K562 (cell line): Measurements from ENCODE around the gene UBE2M. TPM values are rescaled to one million over a fixed set of nuclear protein-coding genes. Genes with fewer than 3 reads are reported as not detected.

ENCODE experiments used
- ATAC-seq: fragments of 200-7000 bp; cut with Tn5 transposase; 3 replicates; pipeline ENCODE4 v1.9.1; 2020; ENCODE audit warnings: moderate library complexity
- BruUV-seq: library from RNA; stranded (reverse); fragments of 400-500 nt; replicated peaks from 2 replicates; lab custom pipeline; 2021; lab: Mats Ljungman, UMichigan
- CTCF ChIA-PET: fragments of 300-600 bp; formaldehyde crosslinking; extraction: SDS; loops from one replicate; lab custom pipeline; 2021; ENCODE audit warnings: low intra/inter-chr PET ratio; lab: Yijun Ruan, JAX
- POLR2A ChIA-PET: fragments of 300-600, 350-650 bp; sonication (Branson Sonifier 250); formaldehyde crosslinking; extraction: SDS; loops from one replicate; lab custom pipeline; 2021; ENCODE audit warnings: antibody characterized with exemption, inconsistent platforms; lab: Yijun Ruan, JAX
- DNase-seq, 4 experiments: peaks; one replicate each; pipeline versions ENCODE4 v3.0.0 to v3.0.0-alpha.2; 2011 to 2018; ENCODE audit warnings: low spot score in 3 of 4, mixed read lengths in 3 of 4; ENCODE audit errors: extremely low read depth in 1 of 4
- FAIRE-seq: peaks from 2 replicates; lab custom pipeline; 2011; peaks lifted over from hg19 to GRCh38; lab: Jason Lieb, UNC
- H2AFZ ChIP-seq: 2 replicates; pipeline ENCODE4 v1.6.0; 2011; ENCODE audit warnings: low read depth, low read length, control low read depth, inconsistent platforms
- H3K27ac ChIP-seq: fragments of 200-600 bp; 3 replicates; pipeline ENCODE4 v1.8.0; 2011; ENCODE audit warnings: low read depth, mild to moderate bottlenecking, control low read depth, inconsistent platforms, low read length, moderate library complexity, mixed read lengths; ENCODE audit errors: extremely low read depth
- H3K27me3 ChIP-seq, 2 experiments: fragments of 300-600 bp in 1 of 2; 2 replicates in 1 of 2; 3 replicates in 1 of 2; pipeline versions ENCODE4 v1.6.0 to v1.8.0; 2011; ENCODE audit warnings: inconsistent platforms in 2 of 2, low read length in 2 of 2, mild to moderate bottlenecking in 1 of 2, mixed read lengths in 1 of 2, moderate library complexity in 1 of 2; ENCODE audit not compliant: control insufficient read depth in 2 of 2, insufficient read depth in 2 of 2
- H3K36me3 ChIP-seq: fragments of 300-600 bp; 3 replicates; pipeline ENCODE4 v1.8.0; 2011; ENCODE audit warnings: mild to moderate bottlenecking, low read length, inconsistent platforms; ENCODE audit not compliant: control insufficient read depth, insufficient read depth
- H3K4me1 ChIP-seq, 2 experiments: fragments of 200-600 bp in 1 of 2; replicated peaks in 1 of 2; 2 replicates in 1 of 2; 3 replicates in 1 of 2; pipeline versions ENCODE4 v1.5.1 to v1.8.0; 2011; ENCODE audit warnings: inconsistent platforms in 2 of 2, low read length in 2 of 2, mild to moderate bottlenecking in 1 of 2, mixed read lengths in 1 of 2, moderate library complexity in 1 of 2; ENCODE audit not compliant: control insufficient read depth in 2 of 2, insufficient read depth in 2 of 2
- H3K4me2 ChIP-seq: 2 replicates; pipeline ENCODE4 v1.6.1; 2011; ENCODE audit warnings: low read length, control low read depth, inconsistent platforms, mixed read lengths; ENCODE audit not compliant: insufficient read depth
- H3K4me3 ChIP-seq: fragments of 200-600 bp; sonication (generic), shearing (Covaris generic); 2 replicates; pipeline ENCODE4 v1.5.1; 2016; ENCODE audit warnings: control low read depth, inconsistent platforms
- H3K79me2 ChIP-seq: fragments of 200-600 bp; 3 replicates; pipeline ENCODE4 v1.8.0; 2011; ENCODE audit warnings: low read length, inconsistent platforms; ENCODE audit not compliant: control insufficient read depth, insufficient read depth
- H3K9ac ChIP-seq, 2 experiments: 2 replicates each; pipeline versions ENCODE4 v1.6.0 to v1.6.1; 2011; ENCODE audit warnings: low read depth in 2 of 2, low read length in 2 of 2, control low read depth in 1 of 2, inconsistent platforms in 1 of 2, mild to moderate bottlenecking in 1 of 2, mixed read lengths in 1 of 2; ENCODE audit not compliant: insufficient read depth in 1 of 2
- H3K9me1 ChIP-seq: one replicate; pipeline ENCODE4 v1.6.0; 2011; ENCODE audit warnings: inconsistent platforms, mild to moderate bottlenecking, low read length, moderate library complexity; ENCODE audit not compliant: control insufficient read depth, insufficient read depth
- H3K9me3 ChIP-seq: replicated peaks from 2 replicates; pipeline ENCODE4 v1.5.1; 2011; ENCODE audit warnings: low read depth, low read length, inconsistent platforms; ENCODE audit not compliant: control insufficient read depth, insufficient read depth
- H4K20me1 ChIP-seq: replicated peaks from 2 replicates; pipeline ENCODE4 v1.6.1; 2011; ENCODE audit warnings: low read length, inconsistent platforms, mixed read lengths; ENCODE audit not compliant: control insufficient read depth, insufficient read depth
- CCNT2 ChIP-seq: IDR thresholded peaks from 2 replicates; pipeline ENCODE4 v1.6.1; 2011; ENCODE audit warnings: borderline replicate concordance, low read depth, mild to moderate bottlenecking, moderate library complexity, mixed read lengths, low read length; ENCODE audit not compliant: insufficient read length; ENCODE audit errors: extremely low read depth
- FOXP1 ChIP-seq: sonication (generic); formaldehyde crosslinking; IDR thresholded peaks from 2 replicates; pipeline ENCODE4 v1.8.0; 2022; ENCODE audit warnings: mild to moderate bottlenecking, missing genetic modification reagents
- LCOR ChIP-seq: sonication (generic); formaldehyde crosslinking; IDR thresholded peaks from 2 replicates; pipeline ENCODE4 v1.8.0; 2022; ENCODE audit warnings: mild to moderate bottlenecking, missing genetic modification reagents
- STAG1 ChIP-seq: sonication (generic); formaldehyde crosslinking; IDR thresholded peaks from 2 replicates; pipeline ENCODE4 v1.5.0; 2020; ENCODE audit warnings: missing genetic modification reagents, borderline replicate concordance
- YY1 ChIP-seq, 3 experiments: IDR thresholded peaks; 2 replicates each; pipeline ENCODE4 v1.6.1; 2011; ENCODE audit warnings: low read length in 2 of 3, mild to moderate bottlenecking in 2 of 3, moderate library complexity in 2 of 3, borderline replicate concordance in 1 of 3, control low read depth in 1 of 3, low read depth in 1 of 3; ENCODE audit not compliant: insufficient read depth in 3 of 3, insufficient replicate concordance in 2 of 3, control insufficient read depth in 1 of 3, insufficient read length in 1 of 3; ENCODE audit errors: extremely low read depth in 1 of 3
- ZNF717 ChIP-seq: fragments of 250-450 bp; sonication (Bioruptor Pico); IDR thresholded peaks from 2 replicates; pipeline ENCODE4 v1.5.0; 2021
- ZNF77 ChIP-seq: fragments of 250-450 bp; sonication (Bioruptor Pico); IDR thresholded peaks from 2 replicates; pipeline ENCODE4 v1.5.0; 2020
- ZNF785 ChIP-seq: fragments of 250-450 bp; sonication (Bioruptor Pico); IDR thresholded peaks from 2 replicates; pipeline ENCODE4 v1.4.0; 2020; ENCODE audit warnings: mild to moderate bottlenecking
- WGBS: fragments of 100-300 bp; shearing (Covaris generic); methylation state at CpG from one replicate; pipeline ENCODE4 v1.1.6; 2016; ENCODE audit warnings: low coverage, mixed read lengths; ENCODE audit not compliant: insufficient coverage; ENCODE audit errors: missing lambda C conversion rate; 5-methylcytosine and 5-hydroxymethylcytosine counted together
- in situ Hi-C: fragments of 300-500 bp; cut with MboI; formaldehyde crosslinking; loops from 4 replicates; pipeline ENCODE4 v1.15.0; 2018; ENCODE audit warnings: inconsistent platforms, mixed read lengths
- intact Hi-C: fragments of 100-400 bp; cut with micrococcal nuclease; formaldehyde crosslinking; loops from 2 replicates; pipeline ENCODE4 v1.14.2; 2022
- polyA plus RNA-seq, 8 experiments: library from polyadenylated mRNA; depleted of rRNA in 4 of 8; stranded (reverse) in 5 of 8; unstranded in 3 of 8; fragments of >200 nt; fragmentation: Nextera tagmentation in 2 of 8; fragmentation: Illumina TruSeq in 1 of 8; extraction: Ambion mirVana in 2 of 8; extraction: Trizol in 1 of 8; gene quantifications; 2 replicates each; pipeline versions ENCODE4 v1.2.1 to v1.2.3, GENCODE V29; 2011 to 2014; ENCODE audit warnings: inconsistent platforms in 1 of 8, missing spikeins in 1 of 8
- total RNA-seq, 7 experiments: library from RNA; depleted of rRNA in 6 of 7; stranded (reverse); fragments of >200 nt in 6 of 7; fragmentation: Illumina TruSeq in 2 of 7; extraction: Trizol in 2 of 7; gene quantifications; 2 replicates each; pipeline versions ENCODE4 v1.2.1 to v1.2.3, GENCODE V29; 2011 to 2021; ENCODE audit warnings: low replicate concordance in 1 of 7
- TF ChIP-seq, protein P1 (sequence below): fragments of 250-450 bp; sonication (Bioruptor Pico); IDR thresholded peaks from 2 replicates; pipeline ENCODE4 v1.5.0; 2020; ENCODE audit warnings: mild to moderate bottlenecking
- TF ChIP-seq, protein P2 (sequence below): fragments of 450-650 bp; IDR thresholded peaks from 2 replicates; pipeline ENCODE4 v1.6.1; 2016; ENCODE audit warnings: low read depth

The UBE2M gene
- total and polyA plus RNA-seq, 9 of the 15 experiments (the other 6 are each of a cell fraction or from before 2014, with no cell fraction given) = 0.92 to 163 (median 85.7) TPM

DNA sequence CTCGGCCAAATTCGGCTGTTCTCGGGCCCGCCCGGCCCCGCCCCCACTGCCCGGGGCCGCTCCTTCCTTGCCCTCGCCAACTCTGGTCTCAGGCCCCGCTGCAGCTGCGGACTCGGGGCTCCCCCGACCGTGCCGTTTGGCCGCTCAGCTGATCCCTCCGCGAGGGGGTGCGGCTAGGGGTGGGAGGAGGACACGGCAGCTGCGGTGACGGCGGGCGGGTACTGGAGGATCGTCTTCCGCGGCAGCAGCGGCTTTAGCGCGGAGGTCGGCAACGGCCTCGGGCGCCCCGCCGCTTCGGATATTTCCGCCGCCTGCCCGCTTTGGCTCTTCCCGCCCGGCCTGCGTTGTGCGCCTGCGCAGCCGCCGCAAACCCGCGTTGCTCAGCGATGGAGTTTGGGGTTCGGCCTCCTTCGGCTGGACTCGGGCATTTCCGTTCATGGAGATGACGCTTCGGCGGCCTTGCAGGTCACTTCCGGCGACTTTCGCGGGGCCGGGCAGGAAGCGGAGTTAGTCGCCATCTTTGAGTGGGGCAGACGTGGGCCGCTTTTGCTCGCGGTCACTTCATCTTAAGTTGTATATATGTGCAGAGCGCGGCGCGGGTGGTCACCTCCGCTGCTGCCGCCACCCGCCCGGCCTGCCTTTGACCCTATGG lies 338 bp upstream of the UBE2M start:
- peak overlapping the region; percentile 94 for H3K27ac ChIP-seq
- CTCF ChIA-PET = no interaction called here
- peaks cover 33 to 74% of the 10 kb centered on the region in 2 experiments for H3K4me1 ChIP-seq
- peak overlapping the region; percentile 98 for H3K4me2 ChIP-seq
- peaks cover 33% of the 10 kb centered on the region for H3K36me3 ChIP-seq
- no peaks in the 10 kb centered on the region for H3K27me3 ChIP-seq
- WGBS = under 1% methylated on average over 33 of the region's 76 CpGs
- no peaks in the 10 kb centered on the region for H4K20me1 ChIP-seq
- H3K4me3 ChIP-seq = peak overlapping the region; percentile 92
- no TSS peak for BruUV-seq
- peaks cover 3% of the 10 kb centered on the region for H3K9me1 ChIP-seq
- DNase-seq (peak; percentile 80 to 99 (median 86)), ATAC-seq (peak; percentile 79), FAIRE-seq (peak; percentile 98)
- H3K79me2 ChIP-seq = peaks cover 57% of the 10 kb centered on the region
- POLR2A ChIA-PET = interaction anchor here (0.6 to 2.7 kb wide), 11 partner anchors 10 to 765 kb away, joined by 3 to 24 read pairs (median 6); partner anchors contain the start of genes MZF1, TRIM28, ZBTB45 and ZNF324
- no peaks in the 10 kb centered on the region for H3K9me3 ChIP-seq
- H3K9ac ChIP-seq = peak overlapping the region; percentile 92 to 98
- intact Hi-C loops (no loop called here), in situ Hi-C loops (no loop called here)
- peak overlapping the region; percentile 99 for H2AFZ ChIP-seq
- peak; percentile 4 for TF ChIP-seq CCNT2
- no peak for TF ChIP-seq ZNF785 (CRISPR knock-in tag)
- TF ChIP-seq ZNF717 (CRISPR knock-in tag) = no peak
- no peak for TF ChIP-seq STAG1
- peak; percentile 57; the same call in 1 of the 2 replicates for TF ChIP-seq LCOR (CRISPR knock-in tag)
- TF ChIP-seq, protein P1, sequence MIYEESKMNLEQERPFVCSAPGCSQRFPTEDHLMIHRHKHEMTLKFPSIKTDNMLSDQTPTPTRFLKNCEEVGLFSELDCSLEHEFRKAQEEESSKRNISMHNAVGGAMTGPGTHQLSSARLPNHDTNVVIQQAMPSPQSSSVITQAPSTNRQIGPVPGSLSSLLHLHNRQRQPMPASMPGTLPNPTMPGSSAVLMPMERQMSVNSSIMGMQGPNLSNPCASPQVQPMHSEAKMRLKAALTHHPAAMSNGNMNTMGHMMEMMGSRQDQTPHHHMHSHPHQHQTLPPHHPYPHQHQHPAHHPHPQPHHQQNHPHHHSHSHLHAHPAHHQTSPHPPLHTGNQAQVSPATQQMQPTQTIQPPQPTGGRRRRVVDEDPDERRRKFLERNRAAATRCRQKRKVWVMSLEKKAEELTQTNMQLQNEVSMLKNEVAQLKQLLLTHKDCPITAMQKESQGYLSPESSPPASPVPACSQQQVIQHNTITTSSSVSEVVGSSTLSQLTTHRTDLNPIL (CRISPR knock-in tag) = no peak
- peak; percentile 93; the same call in 1 of the 2 replicates for TF ChIP-seq FOXP1 (CRISPR knock-in tag)
- peak; percentile 93 to 99 (median 97) for TF ChIP-seq YY1 (IDR thresholded peaks at IDR 0.05; ENCODE audit: borderline replicate concordance in 1 of 3, control insufficient read depth in 1 of 3, extremely low read depth in 1 of 3, insufficient read depth in 3 of 3, insufficient read length in 1 of 3, insufficient replicate concordance in 2 of 3, low read depth in 1 of 3, low read length in 2 of 3)
- TF ChIP-seq ZNF77 (CRISPR knock-in tag) = no peak
- TF ChIP-seq, protein P2, sequence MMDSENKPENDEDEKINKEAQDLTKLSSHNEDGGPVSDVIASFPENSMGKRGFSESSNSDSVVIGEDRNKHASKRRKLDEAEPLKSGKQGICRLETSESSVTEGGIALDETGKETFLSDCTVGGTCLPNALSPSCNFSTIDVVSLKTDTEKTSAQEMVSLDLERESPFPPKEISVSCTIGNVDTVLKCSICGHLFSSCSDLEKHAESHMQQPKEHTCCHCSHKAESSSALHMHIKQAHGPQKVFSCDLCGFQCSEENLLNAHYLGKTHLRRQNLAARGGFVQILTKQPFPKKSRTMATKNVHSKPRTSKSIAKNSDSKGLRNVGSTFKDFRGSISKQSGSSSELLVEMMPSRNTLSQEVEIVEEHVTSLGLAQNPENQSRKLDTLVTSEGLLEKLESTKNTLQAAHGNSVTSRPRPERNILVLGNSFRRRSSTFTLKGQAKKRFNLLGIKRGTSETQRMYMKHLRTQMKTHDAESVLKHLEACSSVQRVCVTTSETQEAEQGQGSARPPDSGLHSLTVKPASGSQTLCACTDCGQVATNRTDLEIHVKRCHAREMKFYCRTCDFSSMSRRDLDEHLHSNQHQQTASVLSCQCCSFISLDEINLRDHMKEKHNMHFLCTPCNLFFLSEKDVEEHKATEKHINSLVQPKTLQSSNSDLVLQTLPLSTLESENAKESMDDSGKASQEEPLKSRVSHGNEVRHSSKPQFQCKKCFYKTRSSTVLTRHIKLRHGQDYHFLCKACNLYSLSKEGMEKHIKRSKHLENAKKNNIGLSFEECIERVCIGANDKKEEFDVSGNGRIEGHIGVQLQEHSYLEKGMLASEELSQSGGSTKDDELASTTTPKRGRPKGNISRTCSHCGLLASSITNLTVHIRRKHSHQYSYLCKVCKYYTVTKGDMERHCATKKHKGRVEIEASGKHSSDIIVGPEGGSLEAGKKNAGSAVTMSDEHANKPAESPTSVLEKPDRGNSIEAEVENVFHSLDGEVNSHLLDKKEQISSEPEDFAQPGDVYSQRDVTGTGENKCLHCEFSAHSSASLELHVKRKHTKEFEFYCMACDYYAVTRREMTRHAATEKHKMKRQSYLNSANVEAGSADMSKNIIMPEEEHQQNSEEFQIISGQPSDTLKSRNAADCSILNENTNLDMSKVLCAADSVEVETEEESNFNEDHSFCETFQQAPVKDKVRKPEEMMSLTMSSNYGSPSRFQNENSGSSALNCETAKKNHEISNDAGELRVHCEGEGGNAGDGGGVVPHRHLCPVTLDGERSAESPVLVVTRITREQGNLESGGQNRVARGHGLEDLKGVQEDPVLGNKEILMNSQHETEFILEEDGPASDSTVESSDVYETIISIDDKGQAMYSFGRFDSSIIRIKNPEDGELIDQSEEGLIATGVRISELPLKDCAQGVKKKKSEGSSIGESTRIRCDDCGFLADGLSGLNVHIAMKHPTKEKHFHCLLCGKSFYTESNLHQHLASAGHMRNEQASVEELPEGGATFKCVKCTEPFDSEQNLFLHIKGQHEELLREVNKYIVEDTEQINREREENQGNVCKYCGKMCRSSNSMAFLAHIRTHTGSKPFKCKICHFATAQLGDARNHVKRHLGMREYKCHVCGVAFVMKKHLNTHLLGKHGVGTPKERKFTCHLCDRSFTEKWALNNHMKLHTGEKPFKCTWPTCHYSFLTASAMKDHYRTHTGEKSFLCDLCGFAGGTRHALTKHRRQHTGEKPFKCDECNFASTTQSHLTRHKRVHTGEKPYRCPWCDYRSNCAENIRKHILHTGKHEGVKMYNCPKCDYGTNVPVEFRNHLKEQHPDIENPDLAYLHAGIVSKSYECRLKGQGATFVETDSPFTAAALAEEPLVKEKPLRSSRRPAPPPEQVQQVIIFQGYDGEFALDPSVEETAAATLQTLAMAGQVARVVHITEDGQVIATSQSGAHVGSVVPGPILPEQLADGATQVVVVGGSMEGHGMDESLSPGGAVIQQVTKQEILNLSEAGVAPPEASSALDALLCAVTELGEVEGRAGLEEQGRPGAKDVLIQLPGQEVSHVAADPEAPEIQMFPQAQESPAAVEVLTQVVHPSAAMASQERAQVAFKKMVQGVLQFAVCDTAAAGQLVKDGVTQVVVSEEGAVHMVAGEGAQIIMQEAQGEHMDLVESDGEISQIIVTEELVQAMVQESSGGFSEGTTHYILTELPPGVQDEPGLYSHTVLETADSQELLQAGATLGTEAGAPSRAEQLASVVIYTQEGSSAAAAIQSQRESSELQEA = peak; percentile 81; the same call in 1 of the 2 replicates
